Activated CD8-positive, alpha-beta memory T cell treated with anti-CD3 and anti-CD28 coated beads, Interleukin-2, amount 10 ng/mL, durations not matched to agents 7 days and 5 days (primary cell): ENCODE results near the gene AJAP1. TPM values are rescaled to one million over a fixed set of nuclear protein-coding genes. Genes with fewer than 3 reads are reported as not detected.

ENCODE experiments used
- ATAC-seq: fragments of 150-1000 bp; cut with Tn5 transposase; one replicate; pipeline ENCODE4 v1.10.0; 2021; ENCODE audit warnings: moderate library complexity
- CTCF ChIA-PET: fragments of 350-600 bp; sonication (Branson Sonifier 250); formaldehyde crosslinking; loops from one replicate; lab custom pipeline; 2021; ENCODE audit warnings: antibody characterized with exemption; lab: Charles Lee
- DNase-seq: peaks from one replicate; pipeline ENCODE4 v3.0.0-alpha.2; 2020
- H3K27ac Mint-ChIP-seq: one replicate; pipeline ENCODE4 v1.8.0; 2021; ENCODE audit warnings: mild to moderate bottlenecking, mixed read lengths
- H3K27me3 Mint-ChIP-seq: one replicate; pipeline ENCODE4 v1.8.0; 2021; ENCODE audit warnings: mixed read lengths
- H3K36me3 Mint-ChIP-seq: one replicate; pipeline ENCODE4 v1.8.0; 2021; ENCODE audit warnings: mild to moderate bottlenecking, mixed read lengths
- H3K4me1 Mint-ChIP-seq: one replicate; pipeline ENCODE4 v1.8.0; 2021; ENCODE audit warnings: mixed read lengths
- H3K4me3 Mint-ChIP-seq: one replicate; pipeline ENCODE4 v1.8.0; 2021; ENCODE audit warnings: mild to moderate bottlenecking, moderate library complexity, mixed read lengths
- H3K9me3 Mint-ChIP-seq: one replicate; pipeline ENCODE4 v1.8.0; 2022; ENCODE audit warnings: low read depth, mixed read lengths
- total RNA-seq, 2 experiments: library from RNA; stranded (reverse); gene quantifications; one replicate each; pipeline ENCODE4 v1.2.3, GENCODE V29; 2021

AJAP1 gene
- total RNA-seq, 2 experiments from 2014 or later = not detected

GRCh38 chr1:4684864-4685522 is 30.6 kb downstream of the AJAP1 start:
- H3K36me3 Mint-ChIP-seq = no peaks in the 10 kb centered on the region
- CTCF ChIA-PET = no interaction called here
- no peaks in the 10 kb centered on the region for H3K27me3 Mint-ChIP-seq
- ATAC-seq (no peak), DNase-seq (no peak)
- no peak overlapping the region for H3K4me3 Mint-ChIP-seq
- H3K4me1 Mint-ChIP-seq = no peaks in the 10 kb centered on the region
- no peaks in the 10 kb centered on the region for H3K9me3 Mint-ChIP-seq
- H3K27ac Mint-ChIP-seq = no peak overlapping the region

GRCh38 chr1:4685523-4685865 is 31.1 kb downstream of the AJAP1 start:
- no peaks in the 10 kb centered on the region for H3K4me1 Mint-ChIP-seq
- no peak for ATAC-seq
- DNase-seq = no peak
- H3K4me3 Mint-ChIP-seq = no peak overlapping the region
- CTCF ChIA-PET = no interaction called here
- no peaks in the 10 kb centered on the region for H3K9me3 Mint-ChIP-seq
- no peaks in the 10 kb centered on the region for H3K36me3 Mint-ChIP-seq
- no peak overlapping the region for H3K27ac Mint-ChIP-seq
- no peaks in the 10 kb centered on the region for H3K27me3 Mint-ChIP-seq

DNA sequence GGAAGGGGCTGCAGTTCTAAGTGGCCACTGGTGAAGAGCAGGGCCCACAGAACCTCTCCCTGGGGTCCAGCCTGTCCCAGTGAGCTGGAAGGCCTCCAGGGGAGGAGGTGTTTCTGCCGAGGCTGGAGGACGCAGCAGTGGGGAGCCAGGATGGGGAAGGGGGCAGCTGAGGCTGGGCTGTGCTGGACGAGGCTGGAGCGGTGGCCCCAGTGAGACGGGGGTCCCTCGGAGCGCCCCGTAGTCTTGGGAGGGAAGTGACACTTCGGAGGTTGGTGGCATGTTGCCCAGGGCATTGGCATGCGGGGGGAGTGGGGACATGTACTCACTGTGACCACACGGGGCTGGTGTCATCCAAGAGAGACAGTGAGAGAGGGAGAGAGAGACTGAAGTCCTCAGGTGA is 33.5 kb downstream of the AJAP1 start:
- Mint-ChIP-seq H3K4me3 (no peak overlapping the region), H3K27ac (no peak overlapping the region), H3K9me3 (no peaks in the 10 kb centered on the region), H3K36me3 (no peaks in the 10 kb centered on the region), H3K27me3 (no peaks in the 10 kb centered on the region), H3K4me1 (no peaks in the 10 kb centered on the region)
- ATAC-seq (no peak), DNase-seq (no peak)
- CTCF ChIA-PET = no interaction called here

GRCh38 chr1:4689271-4689935 is 35.0 kb downstream of the AJAP1 start:
- CTCF ChIA-PET = no interaction called here
- H3K4me1 Mint-ChIP-seq = no peaks in the 10 kb centered on the region

DNA sequence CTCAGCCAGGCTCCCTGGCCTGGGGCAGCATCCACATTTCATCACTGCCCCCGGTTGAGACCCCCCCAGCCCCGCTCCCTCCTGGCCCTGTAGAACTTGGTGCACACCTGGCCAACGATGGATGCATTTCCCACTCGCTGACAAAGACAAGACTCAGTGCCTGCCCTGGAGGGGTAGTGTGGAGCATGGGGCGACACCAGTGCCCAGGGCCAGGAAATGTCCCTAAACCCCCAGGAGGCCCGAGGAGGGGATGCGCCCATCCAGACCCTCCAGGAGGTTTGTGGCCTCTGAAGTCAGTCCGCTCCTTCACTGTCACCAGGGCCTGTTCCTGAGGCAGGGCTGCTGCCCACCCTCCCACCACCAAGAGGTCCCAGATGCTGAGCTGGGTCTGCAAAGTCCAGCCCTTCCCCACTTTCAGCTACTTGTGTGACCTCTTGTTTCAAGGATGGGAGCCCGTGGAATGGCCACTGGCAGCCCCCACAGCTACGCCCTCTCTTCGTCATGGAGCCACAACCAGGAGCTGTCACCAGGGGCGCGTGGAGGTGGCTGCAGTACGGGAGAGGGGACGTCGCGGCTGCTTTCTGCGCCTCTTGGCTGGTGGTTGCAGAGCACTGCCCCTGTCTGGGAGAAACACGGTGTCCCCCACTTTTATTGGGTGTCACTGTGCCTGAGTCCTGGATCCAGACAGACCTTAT is 35.7 kb downstream of the AJAP1 start:
- ATAC-seq (no peak), DNase-seq (no peak)
- Mint-ChIP-seq H3K9me3 (no peaks in the 10 kb centered on the region), H3K4me3 (no peak overlapping the region), H3K4me1 (no peaks in the 10 kb centered on the region), H3K27ac (no peak overlapping the region), H3K36me3 (no peaks in the 10 kb centered on the region), H3K27me3 (no peaks in the 10 kb centered on the region)
- CTCF ChIA-PET = interaction anchor here (0.6 kb wide), 1 partner anchor 540 kb away, joined by 4 read pairs; no protein-coding TSS in a partner anchor

More at GRCh38 chr1:4689271-4689935, 35.0 kb downstream of the AJAP1 start:
- Mint-ChIP-seq H3K9me3 (no peaks in the 10 kb centered on the region), H3K36me3 (no peaks in the 10 kb centered on the region), H3K27ac (no peak overlapping the region), H3K27me3 (no peaks in the 10 kb centered on the region), H3K4me3 (no peak overlapping the region)
- ATAC-seq = no peak
- no peak for DNase-seq

DNA sequence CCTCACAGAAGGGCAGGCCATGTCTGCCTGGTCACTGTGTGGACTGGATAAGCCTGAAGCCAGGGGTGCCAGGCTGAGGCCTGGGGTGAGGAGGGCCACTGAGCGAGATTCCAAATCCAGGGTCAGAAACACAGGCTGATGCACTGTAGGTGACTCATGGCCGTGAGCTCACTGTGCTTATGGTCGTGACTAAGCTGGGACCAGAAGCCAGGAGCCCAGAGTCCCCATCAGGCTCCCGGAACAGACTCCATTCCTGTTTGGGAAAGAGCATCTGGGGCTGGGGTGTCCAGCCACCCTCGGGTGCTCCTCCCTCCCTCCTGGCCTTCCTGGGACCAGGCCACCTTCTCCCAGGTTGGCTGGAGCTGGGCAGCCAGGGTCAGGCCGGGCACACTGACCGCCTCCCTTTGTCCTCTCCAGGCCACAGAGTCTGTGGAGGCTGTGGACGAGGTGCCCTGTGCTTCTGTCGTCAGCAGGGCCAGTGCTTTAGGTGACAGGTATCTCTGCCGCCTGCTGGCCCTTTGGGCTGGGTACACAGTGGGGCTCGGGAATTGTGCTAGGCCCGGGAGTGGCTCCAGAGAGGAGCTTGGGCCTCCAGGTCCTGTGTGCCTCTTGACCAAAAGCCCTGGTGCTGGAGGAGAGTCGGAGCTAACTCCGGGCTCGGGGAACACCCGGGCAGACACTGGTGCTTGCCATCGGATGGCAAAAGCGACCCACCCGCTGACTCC is 36.7 kb downstream of the AJAP1 start:
- Mint-ChIP-seq H3K27ac (no peak overlapping the region), H3K9me3 (no peaks in the 10 kb centered on the region), H3K4me3 (no peak overlapping the region), H3K36me3 (no peaks in the 10 kb centered on the region), H3K4me1 (no peaks in the 10 kb centered on the region), H3K27me3 (no peaks in the 10 kb centered on the region)
- DNase-seq (no peak), ATAC-seq (no peak)
- CTCF ChIA-PET = no interaction called here

DNA sequence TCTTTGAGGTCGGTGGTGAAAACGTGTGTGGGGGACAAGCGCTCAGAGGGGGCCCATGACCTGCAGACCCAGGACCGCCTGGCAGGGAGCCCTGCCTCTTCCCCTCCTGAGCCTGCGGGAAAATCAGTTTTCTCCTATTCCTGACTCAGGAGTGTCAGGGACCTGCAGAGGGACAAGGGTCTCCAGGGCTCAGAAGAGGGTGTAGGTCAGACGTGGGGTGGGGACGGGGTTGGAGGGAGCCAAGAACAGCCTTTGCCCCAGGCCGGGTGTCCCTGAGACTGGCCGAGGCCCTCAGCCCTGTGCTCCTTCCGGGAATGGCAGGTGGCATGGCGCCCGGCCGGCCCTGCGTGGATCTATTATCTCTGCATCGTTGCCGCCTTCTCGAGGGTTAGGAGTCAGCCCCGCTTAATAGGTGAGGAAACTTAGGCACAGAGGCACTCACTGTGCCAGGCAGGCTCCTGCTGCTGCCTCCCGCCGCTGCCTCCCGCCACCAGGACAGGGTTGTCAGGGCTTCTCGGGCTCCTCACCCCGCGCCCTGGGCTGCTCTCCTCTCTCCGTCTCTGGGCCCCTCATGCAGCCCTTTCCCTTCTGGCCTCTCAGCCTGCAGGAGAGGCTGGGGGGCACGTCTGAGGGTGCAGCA is 37.5 kb downstream of the AJAP1 start:
- H3K4me3 Mint-ChIP-seq = no peak overlapping the region
- no peaks in the 10 kb centered on the region for H3K9me3 Mint-ChIP-seq
- H3K36me3 Mint-ChIP-seq = no peaks in the 10 kb centered on the region
- no peaks in the 10 kb centered on the region for H3K27me3 Mint-ChIP-seq
- CTCF ChIA-PET = no interaction called here
- DNase-seq (no peak), ATAC-seq (no peak)
- H3K4me1 Mint-ChIP-seq = no peaks in the 10 kb centered on the region
- H3K27ac Mint-ChIP-seq = no peak overlapping the region

DNA sequence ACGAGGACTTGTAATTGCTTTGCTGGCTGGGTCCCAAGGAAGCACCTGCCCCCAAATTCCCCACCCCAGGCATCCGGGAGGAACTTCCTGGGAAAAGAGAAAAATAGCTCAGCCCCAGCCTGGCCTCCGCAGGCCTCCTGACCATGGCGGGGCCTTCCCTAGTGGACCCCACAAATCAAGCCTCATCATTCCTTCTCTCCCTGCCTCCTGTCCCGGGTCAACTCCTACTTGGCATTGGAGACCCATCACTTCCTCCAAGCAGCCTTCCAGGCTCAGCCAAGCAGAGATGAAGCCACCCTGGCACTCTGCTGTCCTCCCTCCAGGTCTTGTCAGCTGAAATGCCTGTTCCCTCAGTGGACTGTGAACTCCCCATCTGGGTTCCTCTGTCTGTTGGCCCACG is 38.0 kb downstream of the AJAP1 start:
- Mint-ChIP-seq H3K4me1 (no peaks in the 10 kb centered on the region), H3K36me3 (no peaks in the 10 kb centered on the region), H3K4me3 (no peak overlapping the region), H3K9me3 (no peaks in the 10 kb centered on the region), H3K27me3 (no peaks in the 10 kb centered on the region), H3K27ac (no peak overlapping the region)
- CTCF ChIA-PET = no interaction called here
- DNase-seq (no peak), ATAC-seq (no peak)

DNA sequence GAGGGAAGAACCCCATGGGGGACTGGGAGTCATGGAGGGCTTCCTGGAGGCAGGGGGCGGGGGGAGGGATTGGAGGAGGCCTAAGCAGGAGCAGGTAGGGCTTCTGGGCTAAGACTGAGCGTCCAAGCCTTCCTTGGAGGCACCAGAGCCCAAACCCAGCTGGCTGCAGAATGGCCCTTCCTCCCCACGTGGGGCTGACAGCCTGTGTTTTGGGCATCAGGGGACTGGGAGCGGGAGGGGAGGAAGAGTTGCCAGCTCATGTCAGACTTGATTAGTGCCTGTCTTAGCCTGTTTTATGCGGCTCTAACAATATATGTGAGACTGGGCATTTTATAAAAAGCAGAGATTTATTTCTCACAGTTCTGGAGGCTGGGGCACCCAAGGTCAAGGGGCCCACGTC is 38.9 kb downstream of the AJAP1 start:
- H3K27me3 Mint-ChIP-seq = no peaks in the 10 kb centered on the region
- no peak overlapping the region for H3K27ac Mint-ChIP-seq
- H3K4me3 Mint-ChIP-seq = no peak overlapping the region
- no peaks in the 10 kb centered on the region for H3K36me3 Mint-ChIP-seq
- ATAC-seq (no peak), DNase-seq (no peak)
- H3K9me3 Mint-ChIP-seq = no peaks in the 10 kb centered on the region
- no peaks in the 10 kb centered on the region for H3K4me1 Mint-ChIP-seq
- CTCF ChIA-PET = no interaction called here

DNA sequence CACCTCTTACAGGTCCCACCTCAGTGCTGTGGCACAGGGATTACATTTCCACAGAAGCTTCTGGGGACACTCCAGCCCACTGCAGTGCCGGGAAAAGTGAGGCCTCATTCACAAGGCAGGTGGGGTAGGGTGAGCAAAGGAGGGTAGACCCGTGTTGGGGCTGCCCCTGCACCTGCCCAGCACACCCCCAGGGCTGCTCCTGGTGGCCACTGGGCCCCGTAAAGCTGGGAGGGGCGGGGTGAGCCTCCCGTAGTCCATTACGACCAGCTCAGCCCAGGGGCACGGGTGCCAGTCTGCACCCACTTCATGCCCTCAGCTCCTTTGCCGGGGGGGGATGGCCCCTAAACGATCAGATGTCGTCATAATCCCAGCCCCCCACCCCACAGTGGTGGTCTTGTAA is 39.5 kb downstream of the AJAP1 start:
- no peak overlapping the region for H3K27ac Mint-ChIP-seq
- no peak overlapping the region for H3K4me3 Mint-ChIP-seq

GRCh38 chr1:4694492-4694891 is 40.1 kb downstream of the AJAP1 start:
- Mint-ChIP-seq H3K36me3 (no peaks in the 10 kb centered on the region), H3K9me3 (no peaks in the 10 kb centered on the region), H3K4me1 (no peaks in the 10 kb centered on the region), H3K27ac (no peak overlapping the region), H3K4me3 (no peak overlapping the region), H3K27me3 (no peaks in the 10 kb centered on the region)
- DNase-seq (no peak), ATAC-seq (no peak)
- CTCF ChIA-PET = no interaction called here

More for the DNA sequence above, 39.5 kb downstream of the AJAP1 start:
- ATAC-seq = no peak
- Mint-ChIP-seq H3K27me3 (no peaks in the 10 kb centered on the region), H3K36me3 (no peaks in the 10 kb centered on the region), H3K4me1 (no peaks in the 10 kb centered on the region), H3K9me3 (no peaks in the 10 kb centered on the region)
- DNase-seq = no peak
- CTCF ChIA-PET = no interaction called here

GRCh38 chr1:4695241-4695640 is 40.8 kb downstream of the AJAP1 start:
- Mint-ChIP-seq H3K27ac (no peak overlapping the region), H3K9me3 (no peaks in the 10 kb centered on the region), H3K27me3 (no peaks in the 10 kb centered on the region), H3K36me3 (no peaks in the 10 kb centered on the region), H3K4me1 (no peaks in the 10 kb centered on the region), H3K4me3 (no peak overlapping the region)
- no peak for ATAC-seq
- no peak for DNase-seq
- CTCF ChIA-PET = no interaction called here

- Mint-ChIP-seq H3K4me1 (no peaks in the 10 kb centered on the region), H3K9me3 (no peaks in the 10 kb centered on the region), H3K36me3 (no peaks in the 10 kb centered on the region), H3K27ac (no peak overlapping the region), H3K4me3 (no peak overlapping the region), H3K27me3 (no peaks in the 10 kb centered on the region)
- DNase-seq = no peak
- CTCF ChIA-PET = no interaction called here
- ATAC-seq = no peak
These were observed 41.8 kb downstream of the AJAP1 start for GRCh38 chr1:4696161-4696745.
